Right atrium auricular region (tissue), 2 donors: Measurements from ENCODE around the gene CEACAM6. TPM values are rescaled to one million over a fixed set of nuclear protein-coding genes. Genes with fewer than 3 reads are reported as not detected.
"Not testable (repeated sequence)": the region's sequence is repeated elsewhere in the genome, so short reads cannot be mapped to it uniquely, and the experiment has no call there.

Source experiments
- DNase-seq: peaks from one replicate; pipeline ENCODE4 v3.0.0-alpha.2; 2019; ENCODE audit warnings: low spot score
- H3K27ac ChIP-seq, 2 donors: fragments of 200-600 bp; sonication (generic); 1 replicate in 1 of 2; 2 replicates in 1 of 2; pipeline ENCODE4 v1.5.1; 2016 to 2019
- H3K27me3 ChIP-seq, 2 donors: fragments of 200-600 bp; sonication (generic); one replicate each; pipeline versions ENCODE4 v1.5.1 to v1.6.0; 2017 to 2019
- H3K36me3 ChIP-seq: fragments of 200-600 bp; sonication (generic); one replicate; pipeline ENCODE4 v1.5.1; 2016
- H3K4me1 ChIP-seq, 2 donors: fragments of 200-600 bp; sonication (generic); one replicate each; pipeline versions ENCODE4 v1.5.1 to v1.6.0; 2017 to 2019
- H3K4me3 ChIP-seq, 2 donors: fragments of 200-600 bp; sonication (generic); 1 replicate in 1 of 2; 2 replicates in 1 of 2; pipeline ENCODE4 v1.5.1; 2017 to 2019; ENCODE audit warnings: mild to moderate bottlenecking in 1 of 2, moderate library complexity in 1 of 2
- H3K9me3 ChIP-seq, 2 donors: fragments of 200-600 bp; sonication (generic); one replicate each; pipeline ENCODE4 v1.5.1; 2019
- CTCF ChIP-seq, 2 donors: fragments of 200-600 bp; sonication (generic); IDR thresholded peaks; one replicate each; pipeline ENCODE4 v1.5.1; 2019; ENCODE audit warnings: antibody characterized with exemption in 2 of 2
- total RNA-seq, 2 donors: library from RNA; depleted of rRNA; stranded (reverse); fragments of >200 nt; gene quantifications; one replicate each; pipeline ENCODE4 v1.1.0, GENCODE V29; 2016

Gene CEACAM6
- not detected for total RNA-seq

- Histone ChIP-seq H3K4me1 (no peaks in the 10 kb centered on the region), H3K36me3 (no peaks in the 10 kb centered on the region), H3K27me3 (no peaks in the 10 kb centered on the region), H3K27ac (no peak within 1 kb of the TSS), H3K9me3 (no peaks in the 10 kb centered on the region), H3K4me3 (no peak within 1 kb of the TSS)
- TF ChIP-seq CTCF (IDR thresholded peaks at IDR 0.05), result no peak
- DNase-seq, result no peak
Measured at GRCh38 chr19:41755328-41755913, at the start of gene CEACAM6. TSS of gene CEACAM6 (plus strand) at chr19:41755530. CDS start at chr19:41755639, 109 bp downstream.

- no peak for DNase-seq
- H3K27me3 ChIP-seq, result peaks cover 0 to 5% of the 10 kb centered on the region in 2 donors
- H3K4me3 ChIP-seq, result no peak overlapping the region
- H3K27ac ChIP-seq, result no peak overlapping the region
- H3K36me3 ChIP-seq, result no peaks in the 10 kb centered on the region
- no peaks in the 10 kb centered on the region for H3K4me1 ChIP-seq
- peak in 1 of 2 donors; percentile 58 for TF ChIP-seq CTCF (IDR thresholded peaks at IDR 0.05)
- H3K9me3 ChIP-seq, result no peaks in the 10 kb centered on the region
Measured at GRCh38 chr19:41706741-41707501, 48.4 kb upstream of the CEACAM6 start.

- Histone ChIP-seq H3K4me3 (no peak overlapping the region), H3K4me1 (no peaks in the 10 kb centered on the region), H3K27ac (no peak overlapping the region), H3K27me3 (peaks cover 0 to 5% of the 10 kb centered on the region in 2 donors), H3K9me3 (no peaks in the 10 kb centered on the region), H3K36me3 (no peaks in the 10 kb centered on the region)
- TF ChIP-seq CTCF (IDR thresholded peaks at IDR 0.05), result no peak
- no peak for DNase-seq
Measured at GRCh38 chr19:41707502-41707812, 47.9 kb upstream of the CEACAM6 start.

- no peaks in the 10 kb centered on the region for H3K9me3 ChIP-seq
- no peak overlapping the region for H3K4me3 ChIP-seq
- H3K36me3 ChIP-seq, result no peaks in the 10 kb centered on the region
- peaks cover 0 to 5% of the 10 kb centered on the region in 2 donors for H3K27me3 ChIP-seq
- H3K27ac ChIP-seq, result no peak overlapping the region
- no peak for DNase-seq
- TF ChIP-seq CTCF (IDR thresholded peaks at IDR 0.05), result no peak
- no peaks in the 10 kb centered on the region for H3K4me1 ChIP-seq
Measured at GRCh38 chr19:41707871-41708371, 47.4 kb upstream of the CEACAM6 start.

GRCh38 chr19:41708481-41708880 lies 46.8 kb upstream of the CEACAM6 start, which contains the start of gene CEACAM5:
TSS of gene CEACAM5 (plus strand) at chr19:41708626. CDS start at chr19:41708732, 106 bp downstream.
- no peak for DNase-seq
- peaks cover 0 to 5% of the 10 kb centered on the region in 2 donors for H3K27me3 ChIP-seq

GRCh38 chr19:41709516-41709915 lies 45.8 kb upstream of the CEACAM6 start:
- H3K4me3 ChIP-seq, H3K36me3 ChIP-seq, H3K27me3 ChIP-seq, H3K27ac ChIP-seq, DNase-seq, H3K4me1 ChIP-seq, H3K9me3 ChIP-seq: not testable (repeated sequence)

More at GRCh38 chr19:41708481-41708880, 46.8 kb upstream of the CEACAM6 start, which contains the start of gene CEACAM5:
- H3K4me3 ChIP-seq, result no peak within 1 kb of the TSS
- no peaks in the 10 kb centered on the region for H3K9me3 ChIP-seq
- no peaks in the 10 kb centered on the region for H3K36me3 ChIP-seq
- TF ChIP-seq CTCF (IDR thresholded peaks at IDR 0.05), result no peak
- H3K4me1 ChIP-seq, result no peaks in the 10 kb centered on the region
- no peak within 1 kb of the TSS for H3K27ac ChIP-seq
